ENCODE data around the gene REM2.
"Not testable (repeated sequence)": the region's sequence is repeated elsewhere in the genome, so short reads cannot be mapped to it uniquely, and the experiment has no call there.

REM2 gene

DNA sequence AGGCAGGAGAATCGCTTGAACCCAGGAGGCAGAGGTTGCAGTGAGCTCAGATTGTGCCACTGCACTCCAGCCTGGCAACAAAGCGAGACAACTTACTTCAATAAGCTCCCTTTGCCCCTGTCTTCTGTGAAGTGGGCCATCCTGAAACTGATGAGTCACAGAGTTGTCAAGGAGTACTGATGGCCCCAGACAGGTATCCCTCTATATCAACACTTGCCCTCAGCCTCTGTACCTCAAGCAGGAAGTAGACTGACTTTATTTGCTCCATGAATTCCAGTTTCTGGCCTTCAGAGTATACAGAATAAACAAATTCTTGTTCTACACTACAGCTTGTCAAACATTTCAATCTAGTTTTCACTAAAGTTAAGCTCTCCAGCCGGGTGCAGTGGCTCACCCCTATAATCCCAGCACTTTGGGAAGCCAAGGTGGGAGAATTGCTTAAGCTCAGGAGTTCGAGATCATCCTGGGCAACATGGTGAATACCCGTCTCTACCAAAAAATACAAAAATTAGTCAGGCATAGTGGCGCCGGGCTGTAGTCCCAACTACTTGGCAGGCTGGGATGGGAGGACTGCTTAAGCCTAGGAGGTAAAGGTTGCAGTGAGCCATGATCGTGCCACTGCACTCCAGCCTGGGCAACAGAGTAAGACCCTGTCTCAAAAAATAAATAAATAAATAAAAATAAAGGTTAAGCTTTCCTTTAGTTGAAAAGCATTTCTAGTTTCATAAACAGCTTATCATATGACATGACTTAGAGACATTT, 27.9 kb upstream of the REM2 start:
- DNase-seq (ENCODE audit: low read depth), result no peak
- no peak overlapping the region for H3K4me3 ChIP-seq (ENCODE audit: low read depth, low read length)
- TF ChIP-seq, protein P1, sequence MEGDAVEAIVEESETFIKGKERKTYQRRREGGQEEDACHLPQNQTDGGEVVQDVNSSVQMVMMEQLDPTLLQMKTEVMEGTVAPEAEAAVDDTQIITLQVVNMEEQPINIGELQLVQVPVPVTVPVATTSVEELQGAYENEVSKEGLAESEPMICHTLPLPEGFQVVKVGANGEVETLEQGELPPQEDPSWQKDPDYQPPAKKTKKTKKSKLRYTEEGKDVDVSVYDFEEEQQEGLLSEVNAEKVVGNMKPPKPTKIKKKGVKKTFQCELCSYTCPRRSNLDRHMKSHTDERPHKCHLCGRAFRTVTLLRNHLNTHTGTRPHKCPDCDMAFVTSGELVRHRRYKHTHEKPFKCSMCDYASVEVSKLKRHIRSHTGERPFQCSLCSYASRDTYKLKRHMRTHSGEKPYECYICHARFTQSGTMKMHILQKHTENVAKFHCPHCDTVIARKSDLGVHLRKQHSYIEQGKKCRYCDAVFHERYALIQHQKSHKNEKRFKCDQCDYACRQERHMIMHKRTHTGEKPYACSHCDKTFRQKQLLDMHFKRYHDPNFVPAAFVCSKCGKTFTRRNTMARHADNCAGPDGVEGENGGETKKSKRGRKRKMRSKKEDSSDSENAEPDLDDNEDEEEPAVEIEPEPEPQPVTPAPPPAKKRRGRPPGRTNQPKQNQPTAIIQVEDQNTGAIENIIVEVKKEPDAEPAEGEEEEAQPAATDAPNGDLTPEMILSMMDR (IDR thresholded peaks at IDR 0.05; ENCODE audit: low read depth, low read length, missing control alignments), result no peak
- in situ Hi-C loops (cut with HindIII; ENCODE audit: low sequenced_read_pairs), result no loop called here

DNA sequence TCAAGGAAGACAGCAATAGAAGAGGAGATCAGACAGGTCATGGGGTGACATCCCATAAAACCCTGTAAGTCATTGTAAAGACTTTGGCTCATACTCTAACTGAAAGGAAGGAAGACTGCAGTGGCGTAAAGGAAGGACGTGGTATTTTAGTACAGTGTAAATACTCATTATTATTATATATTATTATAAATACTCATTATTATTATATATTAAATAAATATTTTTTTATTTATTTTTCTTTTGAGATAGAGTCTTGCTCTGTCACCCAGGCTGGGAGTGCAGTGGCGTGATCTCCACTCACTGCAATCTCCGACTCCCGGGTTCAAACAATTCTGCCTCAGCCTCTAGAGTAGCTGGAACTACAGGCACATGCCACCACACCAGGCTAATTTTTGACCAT, 26.6 kb upstream of the REM2 start:
- DNase-seq (ENCODE audit: low read depth), result no peak
- H3K4me3 ChIP-seq (ENCODE audit: low read depth, low read length), result no peak overlapping the region
- TF ChIP-seq, protein P1 (IDR thresholded peaks at IDR 0.05; ENCODE audit: low read depth, low read length, missing control alignments), result no peak
- in situ Hi-C loops (cut with HindIII; ENCODE audit: low sequenced_read_pairs), result no loop called here

DNA sequence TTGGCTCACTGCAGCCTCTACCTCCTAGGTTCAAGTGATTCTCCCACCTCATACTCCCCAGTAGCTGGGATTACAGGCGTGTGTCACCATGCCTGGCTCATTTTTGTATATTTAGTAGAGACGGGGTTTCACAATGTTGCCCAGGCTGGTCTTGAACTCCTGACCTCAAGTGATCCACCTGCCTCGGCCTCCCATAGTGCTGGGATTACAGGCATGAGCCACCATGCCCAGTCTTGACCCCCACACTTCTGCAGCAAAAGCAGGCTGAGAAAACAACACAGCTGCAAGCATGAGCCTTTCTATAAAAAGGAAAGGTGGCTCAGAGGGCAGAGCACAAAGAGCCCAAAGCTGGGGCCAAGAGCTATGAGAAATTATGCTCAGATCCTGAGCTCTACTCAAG, 22.6 kb upstream of the REM2 start:
- DNase-seq (ENCODE audit: low read depth); H3K4me3 ChIP-seq (ENCODE audit: low read depth, low read length); in situ Hi-C loops (cut with HindIII; ENCODE audit: low sequenced_read_pairs): not testable (repeated sequence)

DNA sequence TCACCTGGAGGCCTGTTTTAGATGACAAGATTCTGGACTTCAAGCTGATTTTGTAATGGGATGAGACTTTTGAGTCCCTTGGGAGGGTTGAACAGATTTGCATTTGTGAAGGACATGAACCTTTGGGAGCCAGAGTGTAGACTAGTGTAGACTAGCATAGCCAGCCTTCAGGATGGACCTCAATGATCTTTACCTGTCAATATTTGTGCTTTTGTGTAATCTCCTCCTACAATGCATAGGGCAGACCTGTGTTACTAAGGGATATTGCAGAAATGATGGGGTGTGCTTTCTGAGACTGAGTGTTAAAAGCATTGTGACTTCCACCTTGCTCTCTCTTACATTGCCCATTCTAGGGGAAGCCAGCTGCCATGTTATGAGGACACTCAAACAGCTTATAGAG, 21.4 kb upstream of the REM2 start:
- DNase-seq (ENCODE audit: low read depth), result no peak
- in situ Hi-C loops (cut with HindIII; ENCODE audit: low sequenced_read_pairs), result no loop called here
- TF ChIP-seq, protein P1 (IDR thresholded peaks at IDR 0.05; ENCODE audit: low read depth, low read length, missing control alignments), result no peak
- no peak overlapping the region for H3K4me3 ChIP-seq (ENCODE audit: low read depth, low read length)

DNA sequence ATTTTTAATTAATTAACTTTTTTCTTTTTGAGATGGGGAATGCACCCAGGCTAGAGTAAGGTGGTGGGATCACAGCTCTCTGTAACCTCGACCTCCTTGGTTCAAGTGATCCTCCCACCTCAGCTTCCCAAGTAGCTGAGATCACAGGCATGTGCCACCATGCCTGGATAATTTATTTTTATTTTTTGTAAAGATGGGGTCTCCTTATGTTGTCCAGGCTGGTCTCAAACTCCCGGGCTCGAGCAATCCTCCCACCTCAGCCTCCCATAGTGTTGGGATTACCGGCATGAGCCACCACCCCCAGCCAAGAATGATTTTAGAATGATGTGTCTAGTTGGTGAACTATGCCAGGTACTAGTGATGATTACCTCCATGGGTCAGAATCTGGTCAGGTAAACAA, 18.0 kb upstream of the REM2 start:
- in situ Hi-C loops (cut with HindIII; ENCODE audit: low sequenced_read_pairs), result loop anchor here (5.0 kb wide), 1 partner anchor 83 kb away; no protein-coding TSS in a partner anchor
- no peak overlapping the region for H3K4me3 ChIP-seq (ENCODE audit: low read depth, low read length)
- no peak for DNase-seq (ENCODE audit: low read depth)
- TF ChIP-seq, protein P1 (IDR thresholded peaks at IDR 0.05; ENCODE audit: low read depth, low read length, missing control alignments), result no peak

DNA sequence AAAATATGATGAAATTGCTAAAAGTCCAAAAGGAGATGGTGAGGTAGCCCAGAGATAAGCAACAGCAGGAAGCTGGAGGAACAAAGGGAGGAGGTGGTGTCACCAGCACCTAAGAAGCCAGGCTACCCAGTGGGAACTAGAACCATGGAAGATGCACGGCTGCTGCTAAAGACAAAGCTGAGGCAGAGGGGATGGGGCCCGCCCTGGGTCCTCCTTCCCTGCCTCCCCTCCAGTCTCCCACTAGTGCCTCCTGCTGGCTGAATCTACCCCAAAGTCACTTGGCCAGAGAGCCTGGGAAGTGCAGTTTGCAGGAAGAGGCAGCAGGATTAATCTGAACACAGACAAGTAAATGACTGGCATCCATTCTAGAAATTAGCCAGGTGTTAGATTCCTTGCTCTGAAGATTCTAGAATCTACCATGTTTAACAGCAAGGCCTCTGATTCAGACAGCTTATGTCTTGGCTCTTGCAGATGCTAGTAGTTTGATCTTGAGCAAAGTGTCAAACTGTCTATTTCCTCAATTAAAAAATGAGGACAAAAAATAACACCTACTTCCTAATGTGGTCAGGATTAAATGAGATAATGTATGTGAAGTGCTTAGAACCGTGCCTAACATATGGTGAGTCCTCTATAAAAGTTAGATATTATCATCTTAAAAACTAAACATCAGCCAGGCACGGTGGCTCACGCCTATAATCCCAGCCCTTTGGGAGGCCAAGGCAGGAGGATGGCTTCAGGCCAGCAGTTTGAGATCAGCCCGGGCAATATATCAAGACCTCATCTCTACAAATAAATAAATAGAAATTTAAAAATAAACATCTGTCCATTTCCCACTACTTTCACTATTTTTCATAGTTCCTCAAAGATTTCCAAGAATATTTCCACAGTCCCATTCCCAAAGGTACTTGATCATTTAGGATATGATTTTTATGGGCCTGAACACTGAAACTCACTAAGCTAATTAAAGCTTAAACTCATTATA, 17.3 kb upstream of the REM2 start:
- no peak for DNase-seq (ENCODE audit: low read depth)
- H3K4me3 ChIP-seq (ENCODE audit: low read depth, low read length), result no peak overlapping the region
- in situ Hi-C loops (cut with HindIII; ENCODE audit: low sequenced_read_pairs), result loop anchor here (5.0 kb wide), 1 partner anchor 83 kb away; no protein-coding TSS in a partner anchor
- TF ChIP-seq, protein P1 (IDR thresholded peaks at IDR 0.05; ENCODE audit: low read depth, low read length, missing control alignments), result peak; percentile 17

Measured in astrocyte of the cerebellum (primary cell).